OCI-LY1 (cell line): ENCODE data around the gene ST6GALNAC3.

ENCODE experiments used
- H2AFZ ChIP-seq: fragments of 200-600 bp; sonication (generic), shearing (Covaris generic); 2 replicates; pipeline ENCODE4 v1.6.0; 2014; ENCODE audit warnings: antibody characterized with exemption, mild to moderate bottlenecking, low read length
- H3F3A ChIP-seq: fragments of 200-600 bp; sonication (generic), shearing (Covaris generic); 2 replicates; pipeline ENCODE4 v1.6.0; 2014; ENCODE audit warnings: mild to moderate bottlenecking, antibody characterized with exemption, low read length, moderate library complexity; ENCODE audit not compliant: insufficient read depth
- H3K27ac ChIP-seq: fragments of 200-600 bp; sonication (generic); 2 replicates; pipeline ENCODE4 v1.5.1; 2014; ENCODE audit warnings: low read length, mixed run types, mild to moderate bottlenecking, low read depth; ENCODE audit not compliant: poor library complexity, severe bottlenecking
- H3K27me3 ChIP-seq: fragments of 200-600 bp; sonication (generic); 2 replicates; pipeline ENCODE4 v1.6.0; 2014; ENCODE audit warnings: antibody characterized with exemption, mild to moderate bottlenecking, low read length, moderate library complexity; ENCODE audit not compliant: insufficient read depth
- H3K36me3 ChIP-seq: fragments of 200-600 bp; sonication (generic); 2 replicates; pipeline ENCODE4 v1.6.1; 2014; ENCODE audit warnings: mild to moderate bottlenecking, antibody characterized with exemption, low read length, moderate library complexity, mixed read lengths; ENCODE audit not compliant: insufficient read depth
- H3K4me1 ChIP-seq: fragments of 200-600 bp; sonication (generic); 2 replicates; pipeline ENCODE4 v1.5.1; 2014; ENCODE audit warnings: mild to moderate bottlenecking, low read length, moderate library complexity; ENCODE audit not compliant: insufficient read depth, severe bottlenecking
- H3K4me2 ChIP-seq: fragments of 200-600 bp; sonication (generic), shearing (Covaris generic); 2 replicates; pipeline ENCODE4 v1.6.1; 2014; ENCODE audit warnings: low read length
- H3K4me3 ChIP-seq: fragments of 200-600 bp; sonication (generic); 2 replicates; pipeline ENCODE4 v1.5.1; 2014; ENCODE audit warnings: low read length, low read depth, mild to moderate bottlenecking, mixed read lengths; ENCODE audit not compliant: poor library complexity, severe bottlenecking
- H3K79me2 ChIP-seq: fragments of 200-600 bp; shearing (Covaris generic); 2 replicates; pipeline ENCODE4 v1.6.1; 2016; ENCODE audit warnings: mixed run types, low read length, mixed read lengths; ENCODE audit not compliant: insufficient read depth
- H3K9ac ChIP-seq: fragments of 200-600 bp; sonication (generic), shearing (Covaris generic); 2 replicates; pipeline ENCODE4 v1.6.1; 2014; ENCODE audit warnings: mild to moderate bottlenecking, low read length, mixed read lengths
- H3K9me2 ChIP-seq: fragments of 200-600 bp; sonication (generic), shearing (Covaris generic); 2 replicates; pipeline ENCODE4 v1.6.1; 2014; ENCODE audit warnings: low read depth, mild to moderate bottlenecking, low read length, mixed read lengths
- H3K9me3 ChIP-seq: fragments of 200-600 bp; shearing (Covaris generic); 2 replicates; pipeline ENCODE4 v1.6.1; 2014; ENCODE audit warnings: low read length, mixed read lengths
- H4K20me1 ChIP-seq: fragments of 200-600 bp; sonication (generic), shearing (Covaris generic); 2 replicates; pipeline ENCODE4 v1.6.0; 2016; ENCODE audit warnings: mild to moderate bottlenecking, low read length; ENCODE audit not compliant: insufficient read depth
- EZH2 ChIP-seq: fragments of 200-600 bp; sonication (generic), shearing (Covaris generic); IDR thresholded peaks from 2 replicates; pipeline ENCODE4 v1.8.0; 2017; ENCODE audit warnings: borderline replicate concordance, mixed run types, mild to moderate bottlenecking, antibody characterized with exemption, low read length, moderate library complexity, mixed read lengths
- TF ChIP-seq, protein P1 (sequence below): fragments of 200-600 bp; sonication (generic), shearing (Covaris generic); IDR thresholded peaks from 2 replicates; pipeline ENCODE4 v1.5.1; 2017; ENCODE audit warnings: mild to moderate bottlenecking, antibody characterized with exemption, low read length, moderate library complexity, mixed read lengths

Gene ST6GALNAC3

DNA sequence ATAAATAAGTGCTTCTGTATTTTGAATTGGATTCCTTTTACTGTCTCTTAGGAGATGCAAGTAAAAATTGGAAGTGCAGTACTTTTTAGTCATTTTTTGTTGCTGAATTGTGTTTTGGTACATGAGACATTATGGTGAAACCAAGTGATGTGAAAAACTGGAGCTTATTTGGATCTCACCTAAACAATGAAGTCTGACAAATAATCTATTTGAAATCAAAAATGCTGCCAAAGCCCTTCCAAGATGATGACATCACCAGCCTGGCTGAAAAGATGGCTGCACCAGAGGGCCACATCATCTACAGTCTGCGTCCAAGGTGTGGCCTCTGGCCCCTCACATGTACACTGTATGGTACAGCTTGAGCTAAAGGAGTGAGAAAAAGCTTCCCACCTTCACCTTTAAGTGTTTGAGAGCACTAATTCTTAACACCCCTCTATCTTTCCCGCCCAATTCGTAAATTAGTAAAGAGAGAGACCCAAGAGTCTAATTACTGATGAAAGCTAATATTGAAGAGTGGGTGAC lies 600.2 kb downstream of the ST6GALNAC3 start:
- Histone ChIP-seq H3K36me3 (no peaks in the 10 kb centered on the region), H2AFZ (no peak overlapping the region), H3K4me1 (no peaks in the 10 kb centered on the region), H3K27ac (no peak overlapping the region), H3K9me2 (no peaks in the 10 kb centered on the region), H3K9me3 (no peaks in the 10 kb centered on the region), H3K9ac (no peak overlapping the region), H3K4me3 (no peak overlapping the region), H4K20me1 (no peaks in the 10 kb centered on the region), H3K4me2 (no peak overlapping the region), H3K79me2 (no peaks in the 10 kb centered on the region), H3K27me3 (no peaks in the 10 kb centered on the region), H3F3A (no peaks in the 10 kb centered on the region)
- TF ChIP-seq, protein P1, sequence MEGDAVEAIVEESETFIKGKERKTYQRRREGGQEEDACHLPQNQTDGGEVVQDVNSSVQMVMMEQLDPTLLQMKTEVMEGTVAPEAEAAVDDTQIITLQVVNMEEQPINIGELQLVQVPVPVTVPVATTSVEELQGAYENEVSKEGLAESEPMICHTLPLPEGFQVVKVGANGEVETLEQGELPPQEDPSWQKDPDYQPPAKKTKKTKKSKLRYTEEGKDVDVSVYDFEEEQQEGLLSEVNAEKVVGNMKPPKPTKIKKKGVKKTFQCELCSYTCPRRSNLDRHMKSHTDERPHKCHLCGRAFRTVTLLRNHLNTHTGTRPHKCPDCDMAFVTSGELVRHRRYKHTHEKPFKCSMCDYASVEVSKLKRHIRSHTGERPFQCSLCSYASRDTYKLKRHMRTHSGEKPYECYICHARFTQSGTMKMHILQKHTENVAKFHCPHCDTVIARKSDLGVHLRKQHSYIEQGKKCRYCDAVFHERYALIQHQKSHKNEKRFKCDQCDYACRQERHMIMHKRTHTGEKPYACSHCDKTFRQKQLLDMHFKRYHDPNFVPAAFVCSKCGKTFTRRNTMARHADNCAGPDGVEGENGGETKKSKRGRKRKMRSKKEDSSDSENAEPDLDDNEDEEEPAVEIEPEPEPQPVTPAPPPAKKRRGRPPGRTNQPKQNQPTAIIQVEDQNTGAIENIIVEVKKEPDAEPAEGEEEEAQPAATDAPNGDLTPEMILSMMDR: no peak
- no peak for TF ChIP-seq EZH2

DNA sequence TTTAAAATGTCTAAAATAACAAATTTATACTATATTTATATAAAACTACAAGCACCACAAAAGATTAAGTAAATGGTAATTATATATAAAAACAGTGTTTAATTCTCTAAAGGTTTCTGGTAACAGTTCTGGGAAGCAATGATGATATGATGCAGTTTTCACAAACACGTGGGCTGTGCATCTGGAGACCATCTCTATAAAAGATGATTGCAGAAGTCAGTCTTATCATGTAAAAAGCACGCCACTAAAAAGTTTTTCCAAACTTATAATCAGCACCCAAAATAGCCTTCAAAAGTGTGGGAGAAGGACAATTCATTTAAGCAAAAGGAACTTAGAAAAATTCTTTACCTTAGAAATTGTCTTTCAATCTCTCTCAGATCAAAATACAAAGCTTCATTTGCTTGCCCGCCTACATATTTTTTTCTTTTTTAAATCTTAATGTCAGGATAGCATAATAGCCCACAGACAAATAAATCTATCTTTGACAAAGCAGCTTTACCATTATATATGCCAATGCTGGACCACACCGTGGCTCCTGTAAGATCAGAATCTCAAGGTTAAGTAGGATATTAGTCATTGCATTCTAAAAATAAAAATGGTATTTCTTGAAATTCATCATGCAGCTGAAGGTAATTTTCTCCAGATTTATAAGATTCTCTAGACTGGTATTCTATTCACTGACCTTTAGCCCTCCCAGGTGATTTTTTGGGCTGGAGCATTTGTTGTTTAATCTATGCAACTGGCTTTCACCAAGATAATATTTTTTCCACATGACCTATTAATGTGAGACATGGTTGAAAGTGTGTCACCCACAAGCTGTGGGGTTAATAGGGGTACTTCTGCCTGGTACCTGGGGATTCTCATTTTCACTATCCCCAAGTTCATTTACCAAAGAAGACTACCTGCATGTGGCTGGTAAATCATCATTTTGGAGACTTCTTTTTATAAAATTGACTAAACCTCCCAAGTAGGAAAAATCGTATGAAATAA lies 603.2 kb downstream of the ST6GALNAC3 start:
- H4K20me1 ChIP-seq: no peaks in the 10 kb centered on the region
- no peak overlapping the region for H3K9ac ChIP-seq
- no peak overlapping the region for H3K4me2 ChIP-seq
- no peak overlapping the region for H2AFZ ChIP-seq
- H3F3A ChIP-seq: no peaks in the 10 kb centered on the region
- H3K79me2 ChIP-seq: no peaks in the 10 kb centered on the region
- no peaks in the 10 kb centered on the region for H3K4me1 ChIP-seq
- no peaks in the 10 kb centered on the region for H3K27me3 ChIP-seq
- no peaks in the 10 kb centered on the region for H3K9me3 ChIP-seq
- no peaks in the 10 kb centered on the region for H3K9me2 ChIP-seq
- no peaks in the 10 kb centered on the region for H3K36me3 ChIP-seq
- H3K4me3 ChIP-seq: no peak overlapping the region
- H3K27ac ChIP-seq: no peak overlapping the region
- TF ChIP-seq, protein P1: no peak
- no peak for TF ChIP-seq EZH2

DNA sequence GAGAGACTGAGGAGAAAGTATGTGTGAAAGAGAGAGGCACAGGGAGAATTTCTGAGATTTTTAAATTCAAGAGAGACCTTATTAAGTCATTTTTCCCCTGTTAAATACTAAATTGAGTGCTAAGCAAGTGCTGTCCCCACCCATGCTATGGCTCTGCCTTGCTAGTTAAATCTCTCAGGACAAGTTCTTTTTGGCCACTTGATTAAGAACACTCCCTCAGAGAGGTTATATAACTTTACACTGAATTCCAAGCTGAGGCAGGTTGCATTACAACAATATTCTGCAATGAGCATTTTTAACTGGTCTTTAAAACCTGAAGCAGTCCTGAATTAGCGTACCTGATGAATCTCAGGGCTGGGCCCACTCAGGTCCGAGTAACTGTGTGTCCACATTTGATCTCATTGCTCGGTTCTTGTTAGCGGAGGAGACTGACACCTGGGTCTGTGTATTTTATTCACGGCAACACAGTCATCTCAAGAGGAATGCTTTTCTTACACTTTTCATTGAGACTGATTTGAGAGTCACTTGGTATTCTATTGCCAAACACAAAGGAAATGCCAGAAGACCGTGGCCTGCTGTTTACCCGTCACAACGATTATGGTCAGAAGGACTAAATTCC lies 605.1 kb downstream of the ST6GALNAC3 start:
- no peak overlapping the region for H3K4me3 ChIP-seq
- no peaks in the 10 kb centered on the region for H3K9me2 ChIP-seq
- H3K4me2 ChIP-seq: no peak overlapping the region
- H3K79me2 ChIP-seq: no peaks in the 10 kb centered on the region
- no peaks in the 10 kb centered on the region for H4K20me1 ChIP-seq
- no peaks in the 10 kb centered on the region for H3K27me3 ChIP-seq
- H3K27ac ChIP-seq: no peak overlapping the region
- H2AFZ ChIP-seq: no peak overlapping the region
- H3F3A ChIP-seq: no peaks in the 10 kb centered on the region
- H3K36me3 ChIP-seq: no peaks in the 10 kb centered on the region
- H3K4me1 ChIP-seq: no peaks in the 10 kb centered on the region
- H3K9me3 ChIP-seq: no peaks in the 10 kb centered on the region
- no peak for TF ChIP-seq EZH2
- TF ChIP-seq, protein P1: no peak
- H3K9ac ChIP-seq: no peak overlapping the region
